Natural killer cell (primary cell): ENCODE measurements around the gene ARMH4. TPM values are rescaled to one million over a fixed set of nuclear protein-coding genes. Genes with fewer than 3 reads are reported as not detected.
A peak's percentile ranks its signal among the peaks of the same experiment; 100 is the strongest.

Experiments
- ATAC-seq, 3 donors: fragments of 150-1000 bp in 2 of 3; fragments of 200-7000 bp in 1 of 3; cut with Tn5 transposase; 1 replicate in 1 of 3; 2 replicates in 2 of 3; pipeline ENCODE4 v1.10.0; 2021; ENCODE audit warnings: mild to moderate bottlenecking in 2 of 3, moderate library complexity in 2 of 3
- DNase-seq, 2 donors: peaks; one replicate each; pipeline versions ENCODE4 v3.0.0 to v3.0.0-alpha.2; 2013 to 2021; ENCODE audit warnings: mixed read lengths in 1 of 2
- H3K27ac ChIP-seq: one replicate; pipeline ENCODE4 v1.5.1; 2013; ENCODE audit warnings: mild to moderate bottlenecking, low read length
- H3K27me3 ChIP-seq: one replicate; pipeline ENCODE4 v1.6.1; 2013; ENCODE audit warnings: low read length; ENCODE audit not compliant: control insufficient read depth, insufficient read depth
- H3K36me3 ChIP-seq: one replicate; pipeline ENCODE4 v1.6.1; 2013; ENCODE audit warnings: low read length; ENCODE audit not compliant: control insufficient read depth, insufficient read depth
- H3K4me1 ChIP-seq: one replicate; pipeline ENCODE4 v1.6.1; 2013; ENCODE audit warnings: low read length; ENCODE audit not compliant: control insufficient read depth, insufficient read depth
- H3K4me3 ChIP-seq: one replicate; pipeline ENCODE4 v1.5.1; 2013; ENCODE audit warnings: low read length
- H3K9me3 ChIP-seq: one replicate; pipeline ENCODE4 v1.6.1; 2013; ENCODE audit warnings: low read length; ENCODE audit not compliant: control insufficient read depth, insufficient read depth
- H3K27ac Mint-ChIP-seq, 2 donors: one replicate each; pipeline ENCODE4 v1.8.0; 2022; ENCODE audit warnings: mild to moderate bottlenecking in 2 of 2, mixed read lengths in 2 of 2, moderate library complexity in 1 of 2
- H3K27me3 Mint-ChIP-seq, 2 donors: one replicate each; pipeline ENCODE4 v1.8.0; 2022; ENCODE audit warnings: low read depth in 2 of 2, mixed read lengths in 2 of 2
- H3K36me3 Mint-ChIP-seq: one replicate; pipeline ENCODE4 v1.8.0; 2022; ENCODE audit warnings: mixed read lengths
- H3K4me1 Mint-ChIP-seq, 2 donors: one replicate each; pipeline ENCODE4 v1.8.0; 2022; ENCODE audit warnings: mixed read lengths in 2 of 2
- H3K4me3 Mint-ChIP-seq: one replicate; pipeline ENCODE4 v1.8.0; 2022; ENCODE audit warnings: mild to moderate bottlenecking, moderate library complexity, mixed read lengths
- H3K9me3 Mint-ChIP-seq, 2 donors: one replicate each; pipeline ENCODE4 v1.8.0; 2022; ENCODE audit warnings: mixed read lengths in 2 of 2
- WGBS: methylation state at CpG from one replicate; pipeline ENCODE4 v1.1.7; 2013; ENCODE audit warnings: missing lambda C conversion rate; ENCODE audit not compliant: insufficient coverage; 5-methylcytosine and 5-hydroxymethylcytosine counted together
- intact Hi-C: fragments of 100-400 bp; cut with micrococcal nuclease; formaldehyde crosslinking; loops from one replicate; pipeline ENCODE4 v1.14.2; 2022
- total RNA-seq, 4 donors: library from RNA; stranded (reverse); fragments of 120-200 nt in 1 of 4; gene quantifications; one replicate each; pipeline versions ENCODE4 v1.2.3 to v1.2.4, GENCODE V29; 2013 to 2022
- TF ChIP-seq, protein P1 (sequence below): fragments of 200-600 bp; IDR thresholded peaks from one replicate; pipeline ENCODE4 v1.8.0; 2022; ENCODE audit warnings: antibody characterized with exemption

The ARMH4 gene
- total RNA-seq, 3 donors from 2014 or later (not counting 1 experiment from before 2014, with no cell fraction given) = 0.32 TPM; not detected in 2

DNA sequence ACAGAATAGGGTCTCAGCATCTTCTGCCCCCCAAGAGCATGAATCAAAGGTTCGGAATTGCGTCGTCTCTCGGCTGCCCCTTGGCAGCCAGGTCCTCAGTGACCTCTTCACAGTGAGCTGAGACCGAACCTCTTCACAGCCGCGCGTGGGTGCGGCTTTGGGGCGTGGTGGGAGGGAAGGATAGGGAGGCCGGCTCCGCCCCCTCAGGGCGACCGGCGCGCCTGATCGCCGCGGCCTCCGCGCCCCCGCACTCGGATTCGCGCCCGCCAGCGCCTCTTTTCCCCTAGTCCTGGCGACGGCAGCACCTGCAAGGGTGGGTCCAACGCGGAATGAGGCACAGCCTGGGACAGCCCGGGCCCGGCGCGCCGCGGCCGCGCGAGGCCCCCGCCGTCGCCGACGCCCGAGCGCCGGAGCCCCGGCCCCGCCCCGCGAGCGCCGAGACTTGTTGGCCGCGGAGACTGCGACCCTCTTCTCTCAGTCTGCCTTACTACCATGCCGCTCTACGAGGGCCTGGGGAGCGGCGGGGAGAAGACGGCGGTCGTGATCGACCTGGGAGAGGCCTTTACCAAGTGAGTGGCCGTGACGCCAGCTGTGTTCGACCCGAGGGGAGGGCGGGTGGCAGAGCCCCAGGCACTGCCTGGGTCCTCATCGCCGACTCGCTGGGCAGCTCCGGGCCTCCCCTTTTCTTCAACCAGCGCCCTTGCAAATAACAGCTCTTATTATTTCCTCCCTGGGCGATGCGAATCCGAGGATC, 47.9 kb upstream of the ARMH4 start, which contains the start of gene ACTR10:
ACTR10 (plus strand) TSS at position 424 of the 754 bp plus-strand sequence; CDS start at position 493, 69 bp downstream.
- peaks cover 3% of the 10 kb centered on the region for H3K36me3 ChIP-seq
- peak; percentile 86 to 91 for DNase-seq
- peak within 1 kb of the TSS; percentile 96 for H3K27ac ChIP-seq
- Mint-ChIP-seq H3K36me3 (no peaks in the 10 kb centered on the region), H3K27ac (peak within 1 kb of the TSS; percentile 94 to 98), H3K27me3 (no peaks in the 10 kb centered on the region), H3K4me3 (peak within 1 kb of the TSS; percentile 96), H3K9me3 (no peaks in the 10 kb centered on the region), H3K4me1 (peaks cover 31 to 36% of the 10 kb centered on the region in 2 donors)
- intact Hi-C loops = loop anchor here (1.0 to 2.0 kb wide), 4 partner anchors 39 to 227 kb away; partner anchors contain the start of genes ARID4A, KIAA0586, PSMA3 and TIMM9
- H3K4me1 ChIP-seq = peaks cover 21% of the 10 kb centered on the region
- no peaks in the 10 kb centered on the region for H3K27me3 ChIP-seq
- no peaks in the 10 kb centered on the region for H3K9me3 ChIP-seq
- ATAC-seq = peak; percentile 82 to 94 (median 86)
- TF ChIP-seq, protein P1, sequence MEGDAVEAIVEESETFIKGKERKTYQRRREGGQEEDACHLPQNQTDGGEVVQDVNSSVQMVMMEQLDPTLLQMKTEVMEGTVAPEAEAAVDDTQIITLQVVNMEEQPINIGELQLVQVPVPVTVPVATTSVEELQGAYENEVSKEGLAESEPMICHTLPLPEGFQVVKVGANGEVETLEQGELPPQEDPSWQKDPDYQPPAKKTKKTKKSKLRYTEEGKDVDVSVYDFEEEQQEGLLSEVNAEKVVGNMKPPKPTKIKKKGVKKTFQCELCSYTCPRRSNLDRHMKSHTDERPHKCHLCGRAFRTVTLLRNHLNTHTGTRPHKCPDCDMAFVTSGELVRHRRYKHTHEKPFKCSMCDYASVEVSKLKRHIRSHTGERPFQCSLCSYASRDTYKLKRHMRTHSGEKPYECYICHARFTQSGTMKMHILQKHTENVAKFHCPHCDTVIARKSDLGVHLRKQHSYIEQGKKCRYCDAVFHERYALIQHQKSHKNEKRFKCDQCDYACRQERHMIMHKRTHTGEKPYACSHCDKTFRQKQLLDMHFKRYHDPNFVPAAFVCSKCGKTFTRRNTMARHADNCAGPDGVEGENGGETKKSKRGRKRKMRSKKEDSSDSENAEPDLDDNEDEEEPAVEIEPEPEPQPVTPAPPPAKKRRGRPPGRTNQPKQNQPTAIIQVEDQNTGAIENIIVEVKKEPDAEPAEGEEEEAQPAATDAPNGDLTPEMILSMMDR = no peak
- H3K4me3 ChIP-seq = peak within 1 kb of the TSS; percentile 96
- WGBS = under 1% methylated on average over 78 of the region's 78 CpGs

DNA sequence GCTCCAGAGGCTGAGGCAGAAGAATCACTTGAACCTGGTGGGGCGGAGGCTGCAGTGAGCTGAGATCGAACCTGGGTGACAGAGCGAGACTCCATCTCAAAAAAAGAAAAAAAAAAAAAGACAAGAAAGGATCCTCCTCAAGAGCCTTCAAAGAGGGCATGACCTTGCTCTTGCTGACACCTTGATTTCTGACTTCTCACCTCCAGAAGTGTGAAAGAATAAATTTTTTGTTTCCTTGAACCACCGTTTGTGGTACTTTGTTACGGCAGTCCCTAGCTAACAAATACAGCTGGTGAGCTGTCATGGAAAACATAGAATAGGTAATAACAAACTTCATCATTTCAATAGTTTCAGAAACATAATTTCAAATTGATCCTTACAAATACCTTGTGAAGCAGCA, 46.1 kb upstream of the ARMH4 start:
- H3K27ac ChIP-seq = peak overlapping the region; percentile 48

DNA sequence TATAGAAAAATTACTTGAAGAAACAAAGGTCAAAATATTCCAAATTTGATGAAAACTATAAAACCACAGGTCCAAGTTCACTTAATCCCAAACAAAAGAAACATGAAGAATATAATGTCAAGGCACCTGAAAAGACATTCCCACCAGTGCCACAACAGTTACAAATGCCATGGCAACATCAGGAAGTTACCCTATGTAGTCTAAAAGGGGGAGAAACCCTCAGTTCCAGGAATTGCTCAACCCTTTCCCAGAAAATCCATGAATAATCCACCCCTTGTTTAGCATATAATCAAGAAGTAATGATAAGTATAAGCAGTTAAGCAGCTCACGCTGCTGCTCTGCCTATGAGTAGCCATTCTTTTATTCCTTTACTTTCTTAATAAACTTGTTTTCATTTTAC, 44.2 kb upstream of the ARMH4 start:
- WGBS = 100% methylated on average over 1 of the region's 1 CpG
- ATAC-seq = no peak
- Histone ChIP-seq H3K27me3 (peaks cover 2% of the 10 kb centered on the region), H3K36me3 (no peaks in the 10 kb centered on the region), H3K4me3 (no peak overlapping the region), H3K4me1 (peaks cover 17% of the 10 kb centered on the region), H3K9me3 (no peaks in the 10 kb centered on the region), H3K27ac (no peak overlapping the region)
- peak overlapping the region; percentile 43 for H3K4me3 Mint-ChIP-seq
- no peak for DNase-seq
- peaks cover 0 to 2% of the 10 kb centered on the region in 2 donors for H3K27me3 Mint-ChIP-seq
- TF ChIP-seq, protein P1 = no peak
- H3K27ac Mint-ChIP-seq = no peak overlapping the region
- intact Hi-C loops = no loop called here
- peaks cover 27% of the 10 kb centered on the region in 2 donors for H3K4me1 Mint-ChIP-seq
- no peaks in the 10 kb centered on the region for H3K9me3 Mint-ChIP-seq
- H3K36me3 Mint-ChIP-seq = no peaks in the 10 kb centered on the region

More for the DNA sequence above, 46.1 kb upstream of the ARMH4 start:
- Histone ChIP-seq H3K4me3 (no peak overlapping the region), H3K4me1 (peaks cover 21% of the 10 kb centered on the region), H3K9me3 (no peaks in the 10 kb centered on the region), H3K36me3 (no peaks in the 10 kb centered on the region), H3K27me3 (no peaks in the 10 kb centered on the region)
- Mint-ChIP-seq H3K9me3 (no peaks in the 10 kb centered on the region), H3K36me3 (no peaks in the 10 kb centered on the region), H3K27me3 (no peaks in the 10 kb centered on the region), H3K4me1 (peaks cover 31 to 36% of the 10 kb centered on the region in 2 donors), H3K27ac (peak overlapping the region; percentile 94 to 98), H3K4me3 (peak overlapping the region; percentile 96)
- 60% methylated on average over 1 of the region's 5 CpGs for WGBS
- intact Hi-C loops = loop anchor here (2.0 kb wide), 1 partner anchor 41 kb away; no protein-coding TSS in a partner anchor
- DNase-seq (peak in 1 of 2 donors; percentile 62), ATAC-seq (peak in 2 of 3 donors; percentile 11 to 19)
- TF ChIP-seq, protein P1 = no peak
